Mesothelial cell of epicardium (in vitro differentiated cells): ENCODE results near the gene MAT2A. TPM values are rescaled to one million over a fixed set of nuclear protein-coding genes. Genes with fewer than 3 reads are reported as not detected.

Experiments
- DNase-seq, 2 experiments: peaks; one replicate each; pipeline ENCODE4 v3.0.0; 2021; ENCODE audit warnings: low spot score in 2 of 2; ENCODE audit not compliant: unreplicated experiment in 2 of 2
- H3K27ac Mint-ChIP-seq: 2 replicates; pipeline ENCODE4 v1.8.0; 2021; ENCODE audit warnings: mixed read lengths
- H3K27me3 Mint-ChIP-seq: 2 replicates; pipeline ENCODE4 v1.8.0; 2021; ENCODE audit warnings: low read depth, mixed read lengths
- H3K36me3 Mint-ChIP-seq: 2 replicates; pipeline ENCODE4 v1.8.0; 2021; ENCODE audit warnings: mixed read lengths
- H3K4me1 Mint-ChIP-seq: 2 replicates; pipeline ENCODE4 v1.8.0; 2021; ENCODE audit warnings: mixed read lengths
- H3K4me3 Mint-ChIP-seq: 2 replicates; pipeline ENCODE4 v1.8.0; 2021; ENCODE audit warnings: mild to moderate bottlenecking, moderate library complexity, mixed read lengths
- H3K9me3 Mint-ChIP-seq: 2 replicates; pipeline ENCODE4 v1.8.0; 2021; ENCODE audit warnings: mixed read lengths
- total RNA-seq: library from RNA; stranded (reverse); gene quantifications from 3 replicates; pipeline ENCODE4 v1.2.1, GENCODE V29; 2021
- TF ChIP-seq, protein P1 (sequence below): fragments of 200-600 bp; sonication (generic); IDR thresholded peaks from one replicate; pipeline ENCODE4 v1.5.0; 2021; ENCODE audit warnings: antibody characterized with exemption; ENCODE audit not compliant: unreplicated experiment

The MAT2A gene
- total RNA-seq, 1 donor from 2014 or later: 274 TPM

GRCh38 chr2:85523062-85523902, 15.7 kb upstream of the MAT2A start:
- no peak for DNase-seq
- TF ChIP-seq, protein P1, sequence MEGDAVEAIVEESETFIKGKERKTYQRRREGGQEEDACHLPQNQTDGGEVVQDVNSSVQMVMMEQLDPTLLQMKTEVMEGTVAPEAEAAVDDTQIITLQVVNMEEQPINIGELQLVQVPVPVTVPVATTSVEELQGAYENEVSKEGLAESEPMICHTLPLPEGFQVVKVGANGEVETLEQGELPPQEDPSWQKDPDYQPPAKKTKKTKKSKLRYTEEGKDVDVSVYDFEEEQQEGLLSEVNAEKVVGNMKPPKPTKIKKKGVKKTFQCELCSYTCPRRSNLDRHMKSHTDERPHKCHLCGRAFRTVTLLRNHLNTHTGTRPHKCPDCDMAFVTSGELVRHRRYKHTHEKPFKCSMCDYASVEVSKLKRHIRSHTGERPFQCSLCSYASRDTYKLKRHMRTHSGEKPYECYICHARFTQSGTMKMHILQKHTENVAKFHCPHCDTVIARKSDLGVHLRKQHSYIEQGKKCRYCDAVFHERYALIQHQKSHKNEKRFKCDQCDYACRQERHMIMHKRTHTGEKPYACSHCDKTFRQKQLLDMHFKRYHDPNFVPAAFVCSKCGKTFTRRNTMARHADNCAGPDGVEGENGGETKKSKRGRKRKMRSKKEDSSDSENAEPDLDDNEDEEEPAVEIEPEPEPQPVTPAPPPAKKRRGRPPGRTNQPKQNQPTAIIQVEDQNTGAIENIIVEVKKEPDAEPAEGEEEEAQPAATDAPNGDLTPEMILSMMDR: no peak
- Mint-ChIP-seq H3K36me3 (no peaks in the 10 kb centered on the region), H3K4me3 (no peak overlapping the region), H3K9me3 (no peaks in the 10 kb centered on the region), H3K4me1 (peaks cover 33% of the 10 kb centered on the region), H3K27me3 (peaks cover 2% of the 10 kb centered on the region), H3K27ac (peak overlapping the region; percentile 52)

DNA sequence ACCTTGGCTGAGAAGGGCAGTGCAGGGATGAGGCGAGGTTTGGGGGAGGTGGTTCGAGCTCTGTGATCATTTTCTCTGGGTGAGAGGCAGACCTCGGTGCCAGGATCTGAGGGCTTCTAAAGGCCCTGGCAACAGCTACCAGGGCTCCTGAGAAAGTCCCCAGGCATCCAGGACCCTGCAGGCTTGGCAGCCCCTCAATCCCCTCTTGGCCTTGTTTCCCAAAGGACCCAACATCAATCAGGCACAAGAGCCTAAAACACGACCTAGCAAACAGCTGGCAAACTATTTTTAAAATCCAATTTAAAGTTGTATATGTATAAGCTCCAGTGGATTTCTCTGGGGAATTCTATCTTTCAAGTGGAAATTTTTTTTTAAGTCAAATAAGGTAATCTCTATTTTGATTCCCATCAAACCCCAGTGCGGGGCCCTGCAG, 15.0 kb upstream of the MAT2A start:
- Mint-ChIP-seq H3K4me3 (no peak overlapping the region), H3K27me3 (peaks cover 3% of the 10 kb centered on the region), H3K4me1 (peaks cover 33% of the 10 kb centered on the region), H3K27ac (peak overlapping the region; percentile 88), H3K36me3 (no peaks in the 10 kb centered on the region), H3K9me3 (no peaks in the 10 kb centered on the region)
- TF ChIP-seq, protein P1: no peak
- no peak for DNase-seq

DNA sequence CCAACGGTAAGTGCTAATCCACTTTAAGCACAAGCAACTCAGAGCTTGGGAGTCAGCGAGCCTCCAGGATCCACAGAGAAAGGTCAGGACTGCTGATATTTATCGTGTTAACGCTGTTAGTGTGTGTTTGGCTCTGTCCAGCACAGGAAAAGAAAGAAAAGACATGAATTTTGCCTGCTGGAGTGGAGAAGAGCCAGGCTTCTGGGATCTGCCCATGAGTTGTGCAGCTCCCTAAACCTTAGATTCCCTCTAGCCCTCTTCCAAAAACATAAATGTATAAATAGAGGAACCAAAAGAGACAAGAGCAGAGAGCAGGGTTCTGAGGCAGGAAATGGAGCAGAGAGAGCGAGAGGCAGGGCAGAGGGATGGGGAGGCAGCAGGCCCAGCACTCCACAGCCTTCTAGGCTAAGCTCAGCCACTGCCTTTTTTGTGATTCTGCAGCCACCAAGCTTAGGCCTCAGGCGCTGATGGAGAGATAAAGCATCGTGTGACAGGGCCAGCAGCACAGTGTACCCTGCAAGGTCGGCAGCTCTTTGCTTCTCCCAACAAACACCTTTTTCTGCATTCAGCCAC, 14.5 kb upstream of the MAT2A start:
- H3K27ac Mint-ChIP-seq: peak overlapping the region; percentile 88
- no peaks in the 10 kb centered on the region for H3K36me3 Mint-ChIP-seq
- TF ChIP-seq, protein P1: no peak
- no peak overlapping the region for H3K4me3 Mint-ChIP-seq
- no peaks in the 10 kb centered on the region for H3K9me3 Mint-ChIP-seq
- peak in 1 of 2 experiments; percentile 44 for DNase-seq
- peaks cover 6% of the 10 kb centered on the region for H3K27me3 Mint-ChIP-seq
- peaks cover 33% of the 10 kb centered on the region for H3K4me1 Mint-ChIP-seq

GRCh38 chr2:85525029-85525428, 13.9 kb upstream of the MAT2A start:
- peaks cover 3% of the 10 kb centered on the region for H3K9me3 Mint-ChIP-seq
- peaks cover 33% of the 10 kb centered on the region for H3K4me1 Mint-ChIP-seq
- H3K36me3 Mint-ChIP-seq: no peaks in the 10 kb centered on the region
- H3K4me3 Mint-ChIP-seq: no peak overlapping the region
- peak overlapping the region; percentile 88 for H3K27ac Mint-ChIP-seq
- TF ChIP-seq, protein P1: no peak
- DNase-seq: no peak
- peaks cover 6% of the 10 kb centered on the region for H3K27me3 Mint-ChIP-seq

- Mint-ChIP-seq H3K36me3 (no peaks in the 10 kb centered on the region), H3K4me3 (no peak overlapping the region), H3K9me3 (peaks cover 5% of the 10 kb centered on the region), H3K27ac (no peak overlapping the region), H3K27me3 (peaks cover 6% of the 10 kb centered on the region), H3K4me1 (peaks cover 33% of the 10 kb centered on the region)
- TF ChIP-seq, protein P1: no peak
- no peak for DNase-seq
Observed at GRCh38 chr2:85525567-85525966, 13.4 kb upstream of the MAT2A start.
